ENCODE results near the gene MYDGF. TPM values are rescaled to one million over a fixed set of nuclear protein-coding genes. Genes with fewer than 3 reads are reported as not detected.
A peak's percentile ranks its signal among the peaks of the same experiment; 100 is the strongest.

Gene MYDGF
- total and polyA plus RNA-seq, 2 of the 13 experiments (the other 11 are each of a cell fraction or from before 2014, with no cell fraction given) = 116 to 198 TPM

DNA sequence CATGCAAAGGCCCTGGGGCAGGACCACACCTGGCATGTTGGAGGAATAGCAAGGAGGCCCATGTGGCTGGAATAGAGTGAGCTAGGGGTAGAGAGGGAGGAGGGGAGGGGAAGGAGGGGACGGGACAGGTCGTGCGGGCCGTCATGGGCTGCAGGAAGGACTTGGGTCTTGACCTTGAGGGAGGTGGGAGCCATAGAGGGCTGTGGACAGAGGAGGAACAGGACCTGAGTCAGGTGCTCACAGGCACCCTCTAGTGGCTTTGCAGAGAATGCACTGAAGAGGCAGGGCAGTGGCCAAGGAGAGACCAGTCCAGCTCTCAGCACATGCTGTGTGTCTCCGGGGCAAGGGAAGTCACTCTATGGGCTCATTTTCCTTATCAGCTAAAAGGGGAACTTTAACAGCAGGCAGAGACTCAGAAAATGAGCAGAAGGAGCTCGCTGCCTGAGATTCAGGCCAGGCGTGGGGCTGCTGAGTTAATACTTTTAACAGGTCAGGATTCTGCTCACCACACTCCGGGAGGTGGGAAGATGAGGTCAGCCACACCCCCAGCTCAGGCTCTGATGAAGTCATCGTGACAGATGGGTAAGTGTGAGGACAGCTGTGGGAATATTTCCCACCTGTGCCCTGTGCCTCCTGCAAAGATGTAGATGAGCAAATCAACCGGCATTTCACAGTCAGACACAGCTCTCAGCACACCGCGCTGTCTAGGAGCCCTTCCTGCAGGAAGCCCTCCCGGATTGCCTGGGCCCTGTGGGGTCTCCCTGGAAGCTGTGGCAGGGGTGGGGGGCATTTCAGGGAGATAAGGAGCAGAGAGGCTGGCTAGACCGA lies 36.8 kb downstream of the MYDGF start (continued):
- TF ChIP-seq MAFK (conservative IDR thresholded peaks at IDR 0.05 in 1 of 2, IDR thresholded peaks at IDR 0.05 in 1 of 2; ENCODE audit: low read length in 2 of 2) = no peak
- no peak for TF ChIP-seq HNRNPL (IDR thresholded peaks at IDR 0.05; ENCODE audit: low read depth, low read length)
- TF ChIP-seq NONO (IDR thresholded peaks at IDR 0.05) = no peak
- TF ChIP-seq NONO (CRISPR knock-in tag; conservative IDR thresholded peaks at IDR 0.05) = 0 out of 2 replicates have a peak, but pooled peaks have one; percentile 31
- TF ChIP-seq, protein P1, sequence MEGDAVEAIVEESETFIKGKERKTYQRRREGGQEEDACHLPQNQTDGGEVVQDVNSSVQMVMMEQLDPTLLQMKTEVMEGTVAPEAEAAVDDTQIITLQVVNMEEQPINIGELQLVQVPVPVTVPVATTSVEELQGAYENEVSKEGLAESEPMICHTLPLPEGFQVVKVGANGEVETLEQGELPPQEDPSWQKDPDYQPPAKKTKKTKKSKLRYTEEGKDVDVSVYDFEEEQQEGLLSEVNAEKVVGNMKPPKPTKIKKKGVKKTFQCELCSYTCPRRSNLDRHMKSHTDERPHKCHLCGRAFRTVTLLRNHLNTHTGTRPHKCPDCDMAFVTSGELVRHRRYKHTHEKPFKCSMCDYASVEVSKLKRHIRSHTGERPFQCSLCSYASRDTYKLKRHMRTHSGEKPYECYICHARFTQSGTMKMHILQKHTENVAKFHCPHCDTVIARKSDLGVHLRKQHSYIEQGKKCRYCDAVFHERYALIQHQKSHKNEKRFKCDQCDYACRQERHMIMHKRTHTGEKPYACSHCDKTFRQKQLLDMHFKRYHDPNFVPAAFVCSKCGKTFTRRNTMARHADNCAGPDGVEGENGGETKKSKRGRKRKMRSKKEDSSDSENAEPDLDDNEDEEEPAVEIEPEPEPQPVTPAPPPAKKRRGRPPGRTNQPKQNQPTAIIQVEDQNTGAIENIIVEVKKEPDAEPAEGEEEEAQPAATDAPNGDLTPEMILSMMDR (CRISPR knock-in tag; IDR thresholded peaks at IDR 0.05) = peak; percentile 91
- TF ChIP-seq, protein P2, sequence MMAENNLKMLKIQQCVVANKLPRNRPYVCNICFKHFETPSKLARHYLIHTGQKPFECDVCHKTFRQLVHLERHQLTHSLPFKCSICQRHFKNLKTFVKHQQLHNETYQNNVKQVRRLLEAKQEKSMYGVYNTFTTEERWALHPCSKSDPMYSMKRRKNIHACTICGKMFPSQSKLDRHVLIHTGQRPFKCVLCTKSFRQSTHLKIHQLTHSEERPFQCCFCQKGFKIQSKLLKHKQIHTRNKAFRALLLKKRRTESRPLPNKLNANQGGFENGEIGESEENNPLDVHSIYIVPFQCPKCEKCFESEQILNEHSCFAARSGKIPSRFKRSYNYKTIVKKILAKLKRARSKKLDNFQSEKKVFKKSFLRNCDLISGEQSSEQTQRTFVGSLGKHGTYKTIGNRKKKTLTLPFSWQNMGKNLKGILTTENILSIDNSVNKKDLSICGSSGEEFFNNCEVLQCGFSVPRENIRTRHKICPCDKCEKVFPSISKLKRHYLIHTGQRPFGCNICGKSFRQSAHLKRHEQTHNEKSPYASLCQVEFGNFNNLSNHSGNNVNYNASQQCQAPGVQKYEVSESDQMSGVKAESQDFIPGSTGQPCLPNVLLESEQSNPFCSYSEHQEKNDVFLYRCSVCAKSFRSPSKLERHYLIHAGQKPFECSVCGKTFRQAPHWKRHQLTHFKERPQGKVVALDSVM (CRISPR knock-in tag; IDR thresholded peaks at IDR 0.05) = 0 out of 2 replicates have a peak, but pooled peaks have one; percentile 31
- TF ChIP-seq XRCC5 (optimal IDR thresholded peaks at IDR 0.05; ENCODE audit: low read length) = peak; percentile 85
- no peak for TF ChIP-seq PAF1 (CRISPR knock-in tag; IDR thresholded peaks at IDR 0.05)
- TF ChIP-seq MAZ (IDR thresholded peaks at IDR 0.05; ENCODE audit: borderline replicate concordance, low read depth, low read length) = peak; percentile 42; the same call in 1 of the 2 replicates
- no peak; the same call in 1 of the 2 replicates for TF ChIP-seq MAZ (CRISPR knock-in tag; IDR thresholded peaks at IDR 0.05; ENCODE audit: low read depth)
- peak; percentile 45; the same call in 1 of the 2 replicates for TF ChIP-seq ZBTB38 (CRISPR knock-in tag; IDR thresholded peaks at IDR 0.05)
- 0 out of 2 replicates have a peak, but pooled peaks have one; percentile 17 for TF ChIP-seq ZNF629 (CRISPR knock-in tag; conservative IDR thresholded peaks at IDR 0.05)
- TF ChIP-seq FOXA1 (IDR thresholded peaks at IDR 0.05) = no peak
- 0 out of 2 replicates have a peak, but pooled peaks have one; percentile 20 for TF ChIP-seq FOXA1 (CRISPR knock-in tag; IDR thresholded peaks at IDR 0.05)
- peak; percentile 61 for TF ChIP-seq CBX1 (IDR thresholded peaks at IDR 0.05; ENCODE audit: low read depth)
- TF ChIP-seq ZSCAN31 (CRISPR knock-in tag; IDR thresholded peaks at IDR 0.05; ENCODE audit: low read depth) = 0 out of 2 replicates have a peak, but pooled peaks have one; percentile 19
- TF ChIP-seq, protein P3, sequence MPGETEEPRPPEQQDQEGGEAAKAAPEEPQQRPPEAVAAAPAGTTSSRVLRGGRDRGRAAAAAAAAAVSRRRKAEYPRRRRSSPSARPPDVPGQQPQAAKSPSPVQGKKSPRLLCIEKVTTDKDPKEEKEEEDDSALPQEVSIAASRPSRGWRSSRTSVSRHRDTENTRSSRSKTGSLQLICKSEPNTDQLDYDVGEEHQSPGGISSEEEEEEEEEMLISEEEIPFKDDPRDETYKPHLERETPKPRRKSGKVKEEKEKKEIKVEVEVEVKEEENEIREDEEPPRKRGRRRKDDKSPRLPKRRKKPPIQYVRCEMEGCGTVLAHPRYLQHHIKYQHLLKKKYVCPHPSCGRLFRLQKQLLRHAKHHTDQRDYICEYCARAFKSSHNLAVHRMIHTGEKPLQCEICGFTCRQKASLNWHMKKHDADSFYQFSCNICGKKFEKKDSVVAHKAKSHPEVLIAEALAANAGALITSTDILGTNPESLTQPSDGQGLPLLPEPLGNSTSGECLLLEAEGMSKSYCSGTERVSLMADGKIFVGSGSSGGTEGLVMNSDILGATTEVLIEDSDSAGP (CRISPR knock-in tag; IDR thresholded peaks at IDR 0.05; ENCODE audit: borderline replicate concordance) = peak; percentile 59
- TF ChIP-seq ZKSCAN5 (CRISPR knock-in tag; IDR thresholded peaks at IDR 0.05) = no peak
- peak; percentile 23 for TF ChIP-seq YY1 (IDR thresholded peaks at IDR 0.05; ENCODE audit: insufficient read depth, insufficient replicate concordance, low read depth, low read length)
- no peak for TF ChIP-seq MTA1 (CRISPR knock-in tag; IDR thresholded peaks at IDR 0.05; ENCODE audit: borderline replicate concordance)
- peak; percentile 79; the same call in 1 of the 2 replicates for TF ChIP-seq SSRP1 (CRISPR knock-in tag; IDR thresholded peaks at IDR 0.05)
- peak; percentile 80; the same call in 1 of the 2 replicates for TF ChIP-seq RCOR2 (CRISPR knock-in tag; IDR thresholded peaks at IDR 0.05)
- TF ChIP-seq, protein P4, sequence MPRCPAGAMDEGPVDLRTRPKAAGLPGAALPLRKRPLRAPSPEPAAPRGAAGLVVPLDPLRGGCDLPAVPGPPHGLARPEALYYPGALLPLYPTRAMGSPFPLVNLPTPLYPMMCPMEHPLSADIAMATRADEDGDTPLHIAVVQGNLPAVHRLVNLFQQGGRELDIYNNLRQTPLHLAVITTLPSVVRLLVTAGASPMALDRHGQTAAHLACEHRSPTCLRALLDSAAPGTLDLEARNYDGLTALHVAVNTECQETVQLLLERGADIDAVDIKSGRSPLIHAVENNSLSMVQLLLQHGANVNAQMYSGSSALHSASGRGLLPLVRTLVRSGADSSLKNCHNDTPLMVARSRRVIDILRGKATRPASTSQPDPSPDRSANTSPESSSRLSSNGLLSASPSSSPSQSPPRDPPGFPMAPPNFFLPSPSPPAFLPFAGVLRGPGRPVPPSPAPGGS (CRISPR knock-in tag; IDR thresholded peaks at IDR 0.05) = peak; percentile 25; the same call in 1 of the 2 replicates
- TF ChIP-seq ZMYM3 (CRISPR knock-in tag; IDR thresholded peaks at IDR 0.05) = peak; percentile 99

Data from HepG2 (cell line).